Measurements from ENCODE around the gene ARHGAP15.

- TF ChIP-seq, protein P1, sequence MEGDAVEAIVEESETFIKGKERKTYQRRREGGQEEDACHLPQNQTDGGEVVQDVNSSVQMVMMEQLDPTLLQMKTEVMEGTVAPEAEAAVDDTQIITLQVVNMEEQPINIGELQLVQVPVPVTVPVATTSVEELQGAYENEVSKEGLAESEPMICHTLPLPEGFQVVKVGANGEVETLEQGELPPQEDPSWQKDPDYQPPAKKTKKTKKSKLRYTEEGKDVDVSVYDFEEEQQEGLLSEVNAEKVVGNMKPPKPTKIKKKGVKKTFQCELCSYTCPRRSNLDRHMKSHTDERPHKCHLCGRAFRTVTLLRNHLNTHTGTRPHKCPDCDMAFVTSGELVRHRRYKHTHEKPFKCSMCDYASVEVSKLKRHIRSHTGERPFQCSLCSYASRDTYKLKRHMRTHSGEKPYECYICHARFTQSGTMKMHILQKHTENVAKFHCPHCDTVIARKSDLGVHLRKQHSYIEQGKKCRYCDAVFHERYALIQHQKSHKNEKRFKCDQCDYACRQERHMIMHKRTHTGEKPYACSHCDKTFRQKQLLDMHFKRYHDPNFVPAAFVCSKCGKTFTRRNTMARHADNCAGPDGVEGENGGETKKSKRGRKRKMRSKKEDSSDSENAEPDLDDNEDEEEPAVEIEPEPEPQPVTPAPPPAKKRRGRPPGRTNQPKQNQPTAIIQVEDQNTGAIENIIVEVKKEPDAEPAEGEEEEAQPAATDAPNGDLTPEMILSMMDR (IDR thresholded peaks at IDR 0.05) = no peak
- TF ChIP-seq POLR2A (IDR thresholded peaks at IDR 0.05) = no peak
Observed at GRCh38 chr2:143157001-143157400, 27.8 kb downstream of the ARHGAP15 start.

All from gastroesophageal sphincter (tissue), 3 donors.